ENCODE measurements around the gene CABYR. TPM values are rescaled to one million over a fixed set of nuclear protein-coding genes. Genes with fewer than 3 reads are reported as not detected.
A peak's percentile ranks its signal among the peaks of the same experiment; 100 is the strongest.

The CABYR gene
- 10.6 and 12.8 TPM in 2 replicates for total RNA-seq (2022)
- Bru-seq, nascent RNA = percentile 59 among the genes with signal in this experiment
- BruChase-seq, experiment 1, labeled RNA remaining after a 6-hour chase = percentile 52 among the genes with signal in this experiment
- BruChase-seq, experiment 2, labeled RNA remaining after a 2-hour chase = percentile 58 among the genes with signal in this experiment
- long read RNA-seq, partial matches to known transcripts = 5 of 12 reads
- long read RNA-seq, other reads (novel, unspliced or antisense) = 4 of 12 reads

GRCh38 chr18:24138789-24139616 is at the start of gene CABYR:
Gene CABYR, plus strand, starts transcription at chr18:24139062. Its CDS starts 4,053 bp downstream, at chr18:24143115.
- H3K9me3 Mint-ChIP-seq (ENCODE audit: low read depth, unreplicated experiment) = no peaks in the 10 kb centered on the region
- intact Hi-C loops (cut with micrococcal nuclease; ENCODE audit: unreplicated experiment) = loop anchor here (5.0 kb wide), 1 partner anchor 78 kb away; no protein-coding TSS in a partner anchor
- peaks cover 26% of the 10 kb centered on the region for H3K4me1 Mint-ChIP-seq (ENCODE audit: low read depth, unreplicated experiment)
- TSS peak; percentile 58 for BruUV-seq (replicated peaks)
- peak within 1 kb of the TSS; percentile 96 for H3K27ac Mint-ChIP-seq (ENCODE audit: unreplicated experiment)
- H3K4me3 Mint-ChIP-seq (ENCODE audit: low read depth, unreplicated experiment) = peak within 1 kb of the TSS; percentile 85
- H3K36me3 Mint-ChIP-seq (ENCODE audit: insufficient read depth, unreplicated experiment) = peaks cover 32% of the 10 kb centered on the region
- DNase-seq = peak; percentile 89
- H3K27me3 Mint-ChIP-seq (ENCODE audit: unreplicated experiment) = no peaks in the 10 kb centered on the region
- CTCF ChIA-PET = interaction anchor here (0.6 to 1.2 kb wide), 8 partner anchors 37 to 905 kb away, joined by 3 to 9 read pairs (median 3); no protein-coding TSS in a partner anchor
- TF ChIP-seq CTCF (IDR thresholded peaks at IDR 0.05; ENCODE audit: unreplicated experiment) = no peak

GRCh38 chr18:24089076-24089475 is 49.8 kb upstream of the CABYR start:
- H3K4me3 Mint-ChIP-seq (ENCODE audit: low read depth, unreplicated experiment) = no peak overlapping the region
- CTCF ChIA-PET = no interaction called here
- no peaks in the 10 kb centered on the region for H3K27me3 Mint-ChIP-seq (ENCODE audit: unreplicated experiment)
- intact Hi-C loops (cut with micrococcal nuclease; ENCODE audit: unreplicated experiment) = no loop called here
- DNase-seq = no peak
- H3K27ac Mint-ChIP-seq (ENCODE audit: unreplicated experiment) = no peak overlapping the region
- no peaks in the 10 kb centered on the region for H3K36me3 Mint-ChIP-seq (ENCODE audit: insufficient read depth, unreplicated experiment)
- H3K4me1 Mint-ChIP-seq (ENCODE audit: low read depth, unreplicated experiment) = no peaks in the 10 kb centered on the region
- no peak for TF ChIP-seq CTCF (IDR thresholded peaks at IDR 0.05; ENCODE audit: unreplicated experiment)
- BruUV-seq (replicated peaks) = no TSS peak
- no peaks in the 10 kb centered on the region for H3K9me3 Mint-ChIP-seq (ENCODE audit: low read depth, unreplicated experiment)

- no peak for TF ChIP-seq CTCF (IDR thresholded peaks at IDR 0.05; ENCODE audit: unreplicated experiment)
- no peak overlapping the region for H3K27ac Mint-ChIP-seq (ENCODE audit: unreplicated experiment)
- no peaks in the 10 kb centered on the region for H3K4me1 Mint-ChIP-seq (ENCODE audit: low read depth, unreplicated experiment)
- H3K27me3 Mint-ChIP-seq (ENCODE audit: unreplicated experiment) = no peaks in the 10 kb centered on the region
- CTCF ChIA-PET = interaction anchor here (0.6 kb wide), 1 partner anchor 462 kb away, joined by 3 read pairs; no protein-coding TSS in a partner anchor
- no peaks in the 10 kb centered on the region for H3K36me3 Mint-ChIP-seq (ENCODE audit: insufficient read depth, unreplicated experiment)
- H3K4me3 Mint-ChIP-seq (ENCODE audit: low read depth, unreplicated experiment) = no peak overlapping the region
- no peaks in the 10 kb centered on the region for H3K9me3 Mint-ChIP-seq (ENCODE audit: low read depth, unreplicated experiment)
- no peak for DNase-seq
- intact Hi-C loops (cut with micrococcal nuclease; ENCODE audit: unreplicated experiment) = no loop called here
- no TSS peak for BruUV-seq (replicated peaks)
These were observed 49.1 kb upstream of the CABYR start for GRCh38 chr18:24089515-24090337.

- CTCF ChIA-PET = no interaction called here
- Mint-ChIP-seq H3K4me1 (ENCODE audit: low read depth, unreplicated experiment) (no peaks in the 10 kb centered on the region), H3K36me3 (ENCODE audit: insufficient read depth, unreplicated experiment) (no peaks in the 10 kb centered on the region), H3K27ac (ENCODE audit: unreplicated experiment) (no peak overlapping the region), H3K9me3 (ENCODE audit: low read depth, unreplicated experiment) (no peaks in the 10 kb centered on the region), H3K27me3 (ENCODE audit: unreplicated experiment) (no peaks in the 10 kb centered on the region), H3K4me3 (ENCODE audit: low read depth, unreplicated experiment) (no peak overlapping the region)
- TF ChIP-seq CTCF (IDR thresholded peaks at IDR 0.05; ENCODE audit: unreplicated experiment) = no peak
- DNase-seq = no peak
- intact Hi-C loops (cut with micrococcal nuclease; ENCODE audit: unreplicated experiment) = no loop called here
- BruUV-seq (replicated peaks) = no TSS peak
These were observed 48.0 kb upstream of the CABYR start for GRCh38 chr18:24090876-24091275.
